Ishikawa (cell line): ENCODE measurements around the gene USO1.

ENCODE experiments used
- CREB1 ChIP-seq: IDR thresholded peaks from 2 replicates; pipeline ENCODE4 v1.6.1; 2012; ENCODE audit warnings: low read depth
- TF ChIP-seq, protein P1 (sequence below): IDR thresholded peaks from 2 replicates; pipeline ENCODE4 v1.6.1; 2012

DNA sequence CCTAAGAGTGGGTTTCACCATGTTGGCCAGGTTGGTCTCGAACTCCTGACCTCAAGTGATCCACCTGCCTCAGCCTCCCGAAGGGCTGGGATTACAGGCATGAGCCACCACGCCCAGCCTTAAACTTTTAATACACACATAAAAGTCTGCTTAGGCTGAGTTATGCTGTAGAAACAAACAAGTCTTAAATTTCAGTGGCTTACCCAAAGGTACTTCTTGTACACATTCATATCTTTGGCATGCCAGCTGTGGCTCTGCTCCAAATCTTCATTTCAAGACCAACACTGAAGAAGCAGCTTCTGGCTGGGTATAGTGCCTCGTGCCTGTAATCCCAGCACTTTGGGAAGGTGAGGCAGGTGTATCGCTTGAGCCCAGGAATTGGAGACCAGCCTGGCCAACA lies 97.6 kb downstream of the USO1 start:
- TF ChIP-seq, protein P1, sequence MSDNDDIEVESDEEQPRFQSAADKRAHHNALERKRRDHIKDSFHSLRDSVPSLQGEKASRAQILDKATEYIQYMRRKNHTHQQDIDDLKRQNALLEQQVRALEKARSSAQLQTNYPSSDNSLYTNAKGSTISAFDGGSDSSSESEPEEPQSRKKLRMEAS = no peak
- TF ChIP-seq CREB1 = no peak
